HG02943 (cell line): ENCODE measurements around the gene JAKMIP1.
"Not testable (repeated sequence)": the region's sequence is repeated elsewhere in the genome, so short reads cannot be mapped to it uniquely, and the experiment has no call there.

Experiments used
- ATAC-seq: cut with Tn5 transposase; IDR thresholded peaks from one replicate; pipeline ENCODE4 v1.9.1; 2021; ENCODE audit warnings: mild to moderate bottlenecking, low read depth, moderate library complexity; ENCODE audit not compliant: unreplicated experiment

The JAKMIP1 gene

GRCh38 chr4:6229671-6230501 lies 29.5 kb upstream of the JAKMIP1 start:
- ATAC-seq, result no peak

- ATAC-seq, result no peak
Observed at GRCh38 chr4:6229095-6229494, 28.7 kb upstream of the JAKMIP1 start.

- no peak for ATAC-seq
Observed at GRCh38 chr4:6228158-6229067, 28.1 kb upstream of the JAKMIP1 start.

- ATAC-seq, result no peak
Observed at GRCh38 chr4:6227412-6228157, 27.2 kb upstream of the JAKMIP1 start.

GRCh38 chr4:6226506-6226905 lies 26.2 kb upstream of the JAKMIP1 start:
- ATAC-seq, result no peak

GRCh38 chr4:6225469-6225868 lies 25.1 kb upstream of the JAKMIP1 start:
- ATAC-seq, result no peak

- no peak for ATAC-seq
Observed at GRCh38 chr4:6224735-6225134, 24.4 kb upstream of the JAKMIP1 start.

GRCh38 chr4:6222761-6223292 lies 22.5 kb upstream of the JAKMIP1 start:
- no peak for ATAC-seq

- ATAC-seq, result no peak
Observed at GRCh38 chr4:6221851-6222760, 21.8 kb upstream of the JAKMIP1 start.

- ATAC-seq, result no peak
Observed at GRCh38 chr4:6221301-6221850, 21.0 kb upstream of the JAKMIP1 start.

- ATAC-seq, result no peak
Observed at GRCh38 chr4:6217716-6218381, 17.5 kb upstream of the JAKMIP1 start.

- ATAC-seq, result no peak
Observed at GRCh38 chr4:6216588-6216987, 16.2 kb upstream of the JAKMIP1 start.

- ATAC-seq, result no peak
Observed at GRCh38 chr4:6209921-6210320, 9.6 kb upstream of the JAKMIP1 start.

- not testable (repeated sequence) for ATAC-seq
Observed at GRCh38 chr4:6209291-6209690, 8.9 kb upstream of the JAKMIP1 start.

GRCh38 chr4:6208416-6208815 lies 8.1 kb upstream of the JAKMIP1 start:
- ATAC-seq, result no peak

- no peak for ATAC-seq
Observed at GRCh38 chr4:6207602-6208001, 7.3 kb upstream of the JAKMIP1 start.

- no peak for ATAC-seq
Observed at GRCh38 chr4:6206771-6207290, 6.5 kb upstream of the JAKMIP1 start.

GRCh38 chr4:6205973-6206372 lies 5.6 kb upstream of the JAKMIP1 start:
- ATAC-seq, result no peak

GRCh38 chr4:6205567-6205931 lies 5.2 kb upstream of the JAKMIP1 start:
- no peak for ATAC-seq
